ENCODE data around the gene MGME1.

DNA sequence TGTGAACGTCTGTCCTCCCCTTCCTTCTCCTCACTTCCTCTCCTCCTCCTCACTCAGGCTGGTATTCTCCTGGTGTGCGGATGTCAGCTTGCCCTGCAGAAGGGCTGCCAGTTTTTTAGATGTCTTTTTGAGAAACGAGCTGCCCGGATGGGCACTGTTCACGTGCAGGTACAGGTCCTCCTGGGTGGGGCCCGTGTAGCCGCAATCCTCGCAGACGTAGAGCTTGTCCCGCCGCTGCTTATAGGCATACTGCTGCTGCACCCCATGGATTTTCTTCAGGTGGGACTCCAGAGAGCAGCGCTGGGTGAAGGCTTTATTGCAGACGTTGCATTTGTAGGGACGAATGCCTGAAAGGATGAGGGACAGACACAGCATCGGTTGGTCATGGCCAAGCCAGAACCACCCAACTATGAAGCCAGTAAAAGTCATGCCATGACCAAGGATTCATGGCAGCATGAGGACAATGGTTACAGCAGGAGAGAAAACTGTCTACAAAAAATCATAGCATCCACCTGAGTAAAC lies 55.8 kb downstream of the MGME1 start:
- TF ChIP-seq, protein P1, sequence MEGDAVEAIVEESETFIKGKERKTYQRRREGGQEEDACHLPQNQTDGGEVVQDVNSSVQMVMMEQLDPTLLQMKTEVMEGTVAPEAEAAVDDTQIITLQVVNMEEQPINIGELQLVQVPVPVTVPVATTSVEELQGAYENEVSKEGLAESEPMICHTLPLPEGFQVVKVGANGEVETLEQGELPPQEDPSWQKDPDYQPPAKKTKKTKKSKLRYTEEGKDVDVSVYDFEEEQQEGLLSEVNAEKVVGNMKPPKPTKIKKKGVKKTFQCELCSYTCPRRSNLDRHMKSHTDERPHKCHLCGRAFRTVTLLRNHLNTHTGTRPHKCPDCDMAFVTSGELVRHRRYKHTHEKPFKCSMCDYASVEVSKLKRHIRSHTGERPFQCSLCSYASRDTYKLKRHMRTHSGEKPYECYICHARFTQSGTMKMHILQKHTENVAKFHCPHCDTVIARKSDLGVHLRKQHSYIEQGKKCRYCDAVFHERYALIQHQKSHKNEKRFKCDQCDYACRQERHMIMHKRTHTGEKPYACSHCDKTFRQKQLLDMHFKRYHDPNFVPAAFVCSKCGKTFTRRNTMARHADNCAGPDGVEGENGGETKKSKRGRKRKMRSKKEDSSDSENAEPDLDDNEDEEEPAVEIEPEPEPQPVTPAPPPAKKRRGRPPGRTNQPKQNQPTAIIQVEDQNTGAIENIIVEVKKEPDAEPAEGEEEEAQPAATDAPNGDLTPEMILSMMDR (conservative IDR thresholded peaks at IDR 0.05; ENCODE audit: low read length), result no peak
- no peak for TF ChIP-seq EZH2phosphoT487 (IDR thresholded peaks at IDR 0.05; ENCODE audit: borderline replicate concordance)

All from Loucy (cell line).